Glomerular visceral epithelial cell (primary cell): ENCODE results near the gene TBL2.
"Not testable (repeated sequence)": the region's sequence is repeated elsewhere in the genome, so short reads cannot be mapped to it uniquely, and the experiment has no call there.

ENCODE experiments used
- DNase-seq: peaks from one replicate; pipeline ENCODE4 v3.0.0-alpha.2; 2016; ENCODE audit errors: extremely low spot score

TBL2 gene

DNA sequence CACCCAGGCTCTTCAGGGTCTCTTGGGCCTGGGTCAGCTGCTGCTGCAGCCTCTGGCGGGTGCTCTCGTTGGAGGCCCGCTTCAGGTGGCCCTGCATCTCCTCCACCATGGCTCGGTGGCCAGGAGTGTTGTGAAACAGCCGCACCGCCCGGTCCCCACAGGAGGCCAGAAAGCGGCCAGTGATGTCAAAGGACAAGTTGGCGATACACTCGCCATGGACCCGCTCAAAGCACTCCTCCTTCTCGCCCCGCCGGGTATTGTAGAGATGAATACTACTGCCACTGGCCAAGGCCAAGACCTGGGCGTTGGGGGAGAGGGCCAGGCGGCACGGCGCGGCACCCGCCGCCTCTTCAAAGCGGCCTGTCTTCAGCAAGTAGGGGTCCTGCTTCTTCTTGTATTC is 7.9 kb downstream of the TBL2 start:
- no peak for DNase-seq

DNA sequence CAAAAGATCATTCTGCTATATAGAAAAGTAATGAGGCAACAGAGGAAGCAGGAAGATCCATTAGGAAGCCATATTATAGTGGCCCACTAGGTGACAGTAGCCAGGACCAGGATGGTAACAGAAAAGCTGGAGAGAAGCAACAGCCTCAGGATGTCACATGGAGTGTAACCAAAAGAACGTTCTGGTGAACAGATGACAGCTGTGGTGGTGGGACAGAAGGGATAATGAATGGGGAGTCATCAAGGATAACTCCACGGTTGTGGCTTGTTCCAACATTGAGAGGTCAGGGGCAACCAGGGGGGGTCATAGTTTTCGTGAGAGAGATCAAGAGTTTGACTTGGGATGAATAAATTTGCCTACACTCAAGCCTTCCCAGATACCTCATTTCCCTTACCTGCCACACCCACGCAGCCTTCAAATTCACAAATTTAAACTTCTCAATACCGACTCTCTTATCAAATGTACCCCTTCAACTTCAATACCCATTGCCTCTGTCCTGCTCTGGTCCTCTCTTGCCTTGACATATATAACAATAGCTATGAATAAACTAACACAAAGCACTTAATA is 9.3 kb downstream of the TBL2 start:
- DNase-seq = no peak

DNA sequence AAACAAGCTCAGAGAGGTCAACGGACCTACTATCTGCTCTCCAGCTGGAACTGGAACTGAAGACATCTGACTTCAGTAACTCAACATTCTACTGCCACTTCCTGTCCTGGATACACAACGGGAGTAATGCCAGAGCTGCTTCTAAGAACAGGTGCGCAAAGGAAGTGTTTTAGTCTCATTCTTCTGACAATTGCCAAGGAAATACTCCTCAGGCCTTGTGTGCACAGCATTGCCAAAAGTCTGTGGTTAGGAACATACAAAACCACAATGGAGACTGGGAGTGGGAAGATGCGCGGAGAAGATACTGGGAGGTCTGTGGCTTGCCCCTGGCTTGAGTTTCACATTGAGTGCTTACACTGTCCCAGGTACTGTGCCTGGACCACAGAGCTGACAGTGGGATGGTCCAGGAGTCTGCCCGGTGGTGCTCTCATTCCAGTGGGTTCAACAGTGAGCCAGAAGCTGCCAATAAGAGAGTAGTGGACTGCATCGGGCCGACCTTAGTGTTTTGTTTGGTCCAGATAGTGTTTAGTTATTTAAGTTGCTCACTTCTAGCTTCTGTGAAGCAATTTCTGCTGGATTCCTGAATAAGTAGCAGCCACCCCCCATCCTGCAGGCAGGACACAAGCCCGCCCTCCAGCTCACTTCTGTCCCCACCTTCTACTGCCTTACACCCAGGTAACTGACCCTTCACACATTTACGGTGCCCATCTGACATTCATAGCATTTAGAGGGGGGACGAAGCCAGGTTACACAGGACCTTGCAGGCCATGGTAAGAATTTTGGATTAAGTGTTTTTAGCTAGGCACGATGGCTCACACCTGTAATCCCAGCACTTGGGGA is 10.3 kb downstream of the TBL2 start:
- peak; percentile 38 for DNase-seq

DNA sequence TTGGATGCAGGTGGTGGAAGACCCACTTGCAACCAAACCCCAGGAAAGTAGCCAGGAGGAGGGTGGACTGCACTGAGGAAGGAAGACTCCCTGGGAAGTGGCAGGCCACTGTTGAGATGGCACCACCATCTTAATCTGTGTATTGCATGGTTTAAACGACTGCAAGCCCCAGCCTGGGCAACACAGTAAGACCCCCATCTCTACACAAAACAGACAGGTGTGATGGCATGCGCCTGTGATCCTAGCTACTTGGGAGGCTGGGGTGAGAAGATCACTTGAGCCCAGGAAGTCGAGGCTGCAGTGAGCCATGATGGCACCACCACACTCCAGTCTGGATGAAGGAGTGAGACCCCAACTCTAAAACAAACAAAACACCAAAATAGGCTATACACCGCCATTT is 11.2 kb downstream of the TBL2 start:
- DNase-seq = no peak

DNA sequence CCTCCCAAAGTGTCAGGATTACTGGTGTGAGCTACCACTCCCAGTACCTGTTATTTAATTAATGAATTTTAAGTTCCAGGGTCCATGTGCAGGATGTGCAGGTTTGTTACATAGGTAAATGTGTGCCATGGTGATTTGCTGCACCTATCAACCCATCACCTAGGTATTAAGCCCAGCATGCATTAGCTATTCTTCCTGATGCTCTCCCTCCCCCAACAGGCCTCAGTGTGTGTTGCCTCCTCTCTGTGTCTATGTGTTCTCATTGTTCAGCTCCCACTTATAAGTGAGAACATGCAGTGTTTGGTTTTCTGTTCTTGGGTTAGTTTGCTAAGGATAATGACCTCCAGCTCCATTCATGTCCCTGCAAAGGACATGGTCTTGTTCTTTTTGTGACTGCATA is 11.9 kb downstream of the TBL2 start:
- DNase-seq = not testable (repeated sequence)

DNA sequence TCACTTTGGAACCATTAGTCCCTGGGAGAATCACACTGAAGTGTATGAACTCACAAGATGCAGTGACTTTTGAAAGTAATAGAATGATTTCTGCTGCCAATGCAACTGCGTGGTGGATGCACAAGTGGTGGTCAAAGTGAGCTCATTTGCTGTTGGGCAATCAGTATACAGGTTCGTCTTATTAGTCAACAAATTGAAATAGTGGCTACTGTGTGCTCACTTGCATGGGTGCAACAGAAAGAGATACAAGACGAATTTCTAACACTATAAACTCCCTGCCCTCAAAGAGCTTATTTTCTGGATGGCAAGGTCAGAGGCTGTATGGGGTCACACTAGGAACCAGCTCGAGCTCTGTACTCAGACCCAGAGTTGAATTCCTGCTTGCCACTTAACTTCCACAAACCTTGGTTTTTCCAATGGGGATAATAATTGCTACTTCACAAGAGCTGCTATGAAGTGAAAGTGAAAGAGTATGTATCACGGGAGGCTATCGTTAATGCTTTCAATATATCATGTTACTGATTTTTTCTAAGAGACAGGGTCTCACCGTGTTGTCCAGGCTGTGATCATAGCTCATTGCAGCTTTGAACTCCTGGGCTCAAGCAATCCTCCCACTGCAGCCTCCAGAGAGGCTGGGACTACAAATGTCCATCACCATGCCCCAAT is 12.6 kb downstream of the TBL2 start:
- DNase-seq = no peak

DNA sequence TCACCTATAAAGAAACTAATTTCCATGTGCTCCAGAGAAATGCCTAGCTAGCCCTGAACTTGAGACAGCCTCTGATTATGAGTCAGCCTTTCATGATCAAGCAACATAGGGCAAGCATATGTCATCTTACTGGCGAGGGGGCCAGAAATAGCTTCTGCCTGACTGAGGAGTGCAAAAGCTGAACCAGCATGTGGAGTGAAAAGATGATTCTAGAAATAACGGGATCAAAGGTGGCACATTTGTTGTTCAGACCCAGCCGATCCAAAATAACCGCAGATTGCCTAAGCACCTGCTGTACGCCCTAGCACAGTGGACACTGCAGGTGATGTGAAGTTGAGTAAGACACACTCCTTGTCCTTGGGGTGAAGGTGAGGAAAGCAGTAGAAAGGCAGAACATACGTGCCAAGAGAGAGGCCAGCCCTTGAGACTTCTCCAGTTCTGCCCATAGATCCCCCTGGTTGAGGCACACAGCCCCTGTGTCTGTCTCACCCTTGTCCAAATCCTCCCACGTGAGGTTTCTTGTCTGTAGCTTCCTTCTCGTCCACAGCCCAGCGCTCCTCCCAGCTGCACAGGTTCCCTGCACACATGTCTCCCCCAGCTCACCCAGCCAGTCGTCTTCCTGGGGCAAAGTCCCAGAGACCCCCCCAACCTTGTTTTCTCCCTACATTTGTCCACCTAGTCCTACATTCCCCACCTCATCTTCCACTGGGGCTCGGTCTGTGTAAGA is 18.1 kb downstream of the TBL2 start:
- DNase-seq = peak; percentile 60

DNA sequence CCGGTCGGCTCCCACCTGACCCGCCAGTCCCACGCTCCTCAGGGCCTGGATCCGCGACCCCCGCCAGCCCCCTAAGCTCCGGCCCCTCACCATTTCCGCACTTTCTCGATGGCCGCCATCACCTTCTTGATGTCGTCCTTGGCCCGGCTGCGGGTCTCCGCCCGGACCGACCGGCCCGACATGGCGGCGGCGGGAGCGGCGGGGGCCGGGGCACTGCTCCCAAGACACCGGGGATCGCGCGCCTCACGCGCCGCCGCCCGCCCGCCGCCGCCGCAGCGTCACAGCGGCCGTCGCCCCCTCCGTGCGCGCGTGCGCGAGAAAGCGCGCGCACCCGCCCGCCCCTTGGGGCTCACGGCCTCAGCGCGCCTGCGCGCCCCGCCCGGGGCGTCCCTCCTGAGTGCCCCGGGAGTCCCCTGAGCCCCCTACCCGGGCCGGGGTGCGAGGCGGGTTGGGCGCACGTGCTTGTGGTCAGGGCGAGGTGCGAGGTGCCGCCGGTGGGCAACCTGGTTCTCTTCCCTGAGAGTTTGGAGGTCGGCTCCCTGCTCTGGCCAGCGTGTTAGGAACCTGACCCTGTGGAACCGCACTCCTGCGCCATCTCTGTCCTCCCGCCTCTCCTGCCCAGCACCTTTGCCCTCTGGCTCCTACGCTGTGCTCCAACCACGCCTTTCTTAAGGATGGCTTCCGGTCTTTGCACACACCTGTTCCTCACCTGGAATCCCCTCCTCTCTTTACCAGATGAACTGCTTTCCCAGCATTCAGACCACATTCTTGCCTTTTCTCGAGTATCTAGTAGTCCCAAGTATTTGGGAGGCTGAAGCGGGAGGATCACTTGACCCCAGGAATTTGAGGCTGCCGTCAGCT is 20.8 kb downstream of the TBL2 start, which contains the start of gene BCL7B:
BCL7B (minus strand) TSS at position 294 of the 861 bp plus-strand sequence; CDS start at position 182, 112 bp downstream.
- peak; percentile 76 for DNase-seq

DNA sequence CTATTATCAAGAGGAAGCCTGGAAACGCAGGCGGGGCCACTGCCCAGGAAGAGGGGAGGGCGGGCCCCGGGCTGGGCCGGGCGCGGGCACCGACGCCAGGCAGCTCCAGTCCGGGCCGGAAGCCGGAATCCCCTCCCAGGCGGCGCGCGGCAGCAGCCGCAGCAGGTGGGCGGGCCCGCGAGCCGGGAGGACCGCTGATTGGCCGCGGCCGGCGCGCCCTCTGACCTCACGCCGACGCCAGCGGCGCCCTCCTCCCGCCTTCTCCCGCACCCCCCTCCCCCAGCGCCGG is 21.3 kb downstream of the TBL2 start:
- DNase-seq = peak; percentile 95

DNA sequence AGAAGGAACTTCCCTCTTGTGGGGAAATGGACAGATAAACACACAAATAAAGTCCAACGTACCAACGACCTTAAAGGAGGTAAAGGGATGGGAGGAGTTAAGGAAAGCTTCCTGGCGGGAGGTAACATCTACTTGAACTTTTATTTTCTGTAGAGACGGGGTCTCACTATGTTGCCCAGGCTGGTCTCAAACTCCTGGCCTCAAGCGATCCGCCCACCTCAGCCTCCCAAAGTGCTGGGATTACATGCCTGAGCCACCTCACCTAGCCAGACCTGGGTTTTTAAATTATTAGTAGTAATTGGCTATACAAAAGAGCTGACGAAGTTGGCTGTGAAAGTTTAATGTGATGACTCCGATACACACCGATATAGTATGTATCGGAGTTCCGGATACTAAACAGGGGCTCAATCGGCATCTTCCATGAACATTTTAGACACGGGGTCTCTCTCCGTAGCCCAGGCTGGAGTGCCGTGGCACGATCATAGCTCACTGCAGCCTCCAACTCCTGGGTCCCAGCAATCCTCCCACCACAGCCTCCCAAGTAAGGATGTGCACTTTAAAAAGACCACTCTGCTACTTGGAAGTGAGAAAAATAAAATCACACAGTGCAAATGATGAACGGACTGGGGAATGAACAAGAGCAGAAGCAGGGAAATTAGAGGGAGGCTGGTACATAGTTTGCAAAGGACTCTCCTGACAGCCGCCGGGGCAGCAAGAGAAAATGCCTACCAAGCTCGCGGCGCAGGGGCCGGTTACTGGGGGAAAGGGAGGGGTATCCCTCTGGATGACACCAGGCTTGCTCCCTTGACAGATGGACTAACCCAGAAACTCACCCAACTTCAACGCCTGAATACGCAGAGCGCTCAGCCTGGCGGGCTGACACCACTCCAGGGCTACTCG is 21.9 kb downstream of the TBL2 start:
- DNase-seq = no peak

DNA sequence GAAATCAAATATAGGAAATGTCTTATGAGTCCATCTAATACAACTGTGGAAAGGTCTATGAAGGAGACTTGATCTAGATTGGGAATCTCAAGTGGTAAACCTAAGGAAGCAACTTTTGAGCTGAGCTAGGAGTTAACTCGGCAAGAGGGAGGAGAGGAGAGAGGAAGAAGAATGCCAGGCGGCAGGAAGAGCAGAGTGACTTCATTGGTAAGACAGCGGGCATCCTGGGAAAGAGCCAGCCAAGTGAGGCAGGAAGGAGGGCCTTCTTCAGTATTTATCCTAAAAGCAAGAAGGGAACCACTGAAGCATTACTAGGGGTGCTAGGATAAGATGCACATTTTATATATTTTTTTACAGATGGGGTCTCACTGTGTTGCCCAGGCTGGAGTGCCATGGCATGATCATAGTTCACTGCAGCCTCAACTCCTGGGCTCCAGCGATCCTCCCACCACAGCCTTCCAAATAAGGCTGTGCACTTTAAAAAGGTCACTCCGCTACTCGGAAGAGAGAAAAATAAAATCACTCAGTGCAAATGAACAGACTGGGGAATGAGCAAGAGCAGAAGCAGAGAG is 22.9 kb downstream of the TBL2 start:
- DNase-seq = peak; percentile 46

DNA sequence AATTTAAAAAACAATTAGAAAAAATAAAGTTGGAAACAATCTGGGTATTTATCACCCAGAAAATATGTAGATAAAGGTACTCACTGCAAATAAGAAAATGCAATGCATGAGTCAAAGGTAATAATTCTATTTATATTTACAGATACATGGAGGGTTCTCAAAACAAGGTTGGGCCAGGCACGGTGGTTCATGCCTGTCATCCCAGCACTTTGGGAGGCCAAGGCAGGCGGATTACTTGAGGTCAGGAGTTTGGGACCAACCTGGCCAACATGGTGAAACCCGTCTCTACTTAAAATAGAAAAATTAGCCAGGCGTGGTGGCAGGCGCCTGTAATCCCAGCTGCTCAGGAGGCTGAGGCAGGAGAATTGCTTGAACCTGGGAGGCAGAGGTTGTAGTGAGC is 28.3 kb downstream of the TBL2 start:
- not testable (repeated sequence) for DNase-seq

DNA sequence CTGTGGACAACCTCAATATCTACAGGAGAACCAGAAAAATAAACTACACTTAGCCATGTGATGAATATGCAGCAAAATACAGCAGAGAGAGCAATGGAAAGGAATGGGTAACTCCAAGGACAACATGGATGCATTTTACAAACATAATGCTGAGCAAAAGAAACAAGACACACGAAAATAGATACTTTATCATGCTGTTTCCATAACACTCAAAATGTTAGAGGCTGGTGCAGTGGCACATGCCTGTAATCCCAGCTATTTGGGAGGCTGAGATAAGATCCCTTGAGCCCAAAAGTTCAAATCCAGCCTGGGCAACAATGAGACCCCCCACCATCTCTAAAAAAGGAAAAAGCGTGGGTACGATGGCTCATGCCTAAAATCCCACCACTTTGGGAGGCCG is 29.2 kb downstream of the TBL2 start:
- no peak for DNase-seq

DNA sequence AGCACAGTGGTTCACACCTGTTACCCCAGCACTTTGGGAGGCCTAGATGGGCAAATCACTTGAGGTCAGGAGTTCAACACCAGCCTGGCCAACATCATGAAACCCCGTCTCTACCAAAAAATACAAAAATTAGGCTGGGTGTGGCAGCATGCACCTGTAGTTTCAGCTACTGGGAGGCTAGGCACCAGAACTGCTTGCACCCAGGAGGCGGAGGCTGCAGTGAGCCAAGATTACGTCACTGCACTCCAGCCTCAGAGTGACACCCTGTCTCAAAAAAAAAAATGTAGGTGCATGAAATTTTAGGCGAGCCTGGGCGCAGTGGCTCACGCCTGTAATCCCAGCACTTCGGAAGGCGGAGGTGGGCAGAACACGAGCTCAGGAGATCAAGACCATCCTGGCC is 30.5 kb downstream of the TBL2 start:
- DNase-seq = no peak

DNA sequence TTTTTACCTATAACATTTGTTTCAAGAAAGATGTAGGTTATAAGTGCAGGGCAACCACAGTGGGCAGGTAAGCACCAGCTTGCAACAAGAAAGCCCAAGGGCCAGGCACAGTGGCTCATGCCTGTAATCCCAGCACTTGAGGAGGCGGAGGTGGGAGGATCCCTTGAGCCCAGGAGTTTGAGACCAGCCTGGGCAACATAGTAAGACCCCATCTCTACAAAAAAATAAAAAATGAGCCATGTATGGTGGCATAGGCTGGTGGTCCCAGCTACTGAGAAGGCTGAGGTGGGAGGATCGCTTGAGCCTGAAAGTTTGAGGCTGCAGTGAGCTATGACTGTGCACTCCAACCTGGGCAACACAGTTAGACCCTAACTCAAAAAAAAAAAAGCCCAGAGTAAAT is 33.7 kb downstream of the TBL2 start:
- no peak for DNase-seq

DNA sequence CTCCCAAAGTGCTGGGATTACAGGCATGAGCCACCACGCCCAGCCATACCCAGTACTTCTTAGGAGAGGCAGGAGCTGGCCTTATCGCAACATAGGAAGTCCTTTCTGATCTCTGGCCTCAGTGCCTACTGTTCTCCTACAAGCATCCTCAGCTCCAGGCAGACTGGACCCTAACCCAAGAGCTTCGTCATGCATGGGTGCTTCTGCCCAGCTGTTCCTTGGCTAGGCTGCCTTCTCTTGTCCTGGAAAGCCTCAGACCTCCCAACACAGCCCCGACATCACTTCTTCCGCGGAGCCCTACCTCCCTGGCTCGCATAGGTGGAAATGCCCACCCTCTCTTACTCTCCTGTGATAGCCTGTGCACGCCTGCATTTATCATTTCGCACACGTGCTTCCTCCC is 36.7 kb downstream of the TBL2 start:
- DNase-seq = no peak

DNA sequence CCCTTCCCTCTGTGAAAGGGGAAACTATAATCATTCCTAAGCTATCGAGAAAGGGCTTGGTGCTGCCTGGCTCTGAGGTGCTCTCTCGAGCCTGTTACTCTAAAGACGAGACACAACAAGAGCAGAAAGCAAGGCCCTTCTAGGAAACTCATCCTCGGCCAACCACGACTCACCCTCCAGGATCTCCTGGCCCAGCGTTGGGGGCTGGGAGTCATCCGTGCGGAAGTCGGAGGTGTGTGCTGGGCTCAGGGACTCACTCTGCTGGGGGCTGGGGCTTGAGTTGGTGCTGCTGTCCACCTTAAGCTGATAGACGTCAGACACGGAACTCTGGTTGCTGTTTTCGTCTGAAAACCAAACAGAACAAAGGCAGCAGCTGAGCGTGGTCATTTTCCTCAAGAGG is 38.7 kb downstream of the TBL2 start:
- DNase-seq = peak; percentile 26

DNA sequence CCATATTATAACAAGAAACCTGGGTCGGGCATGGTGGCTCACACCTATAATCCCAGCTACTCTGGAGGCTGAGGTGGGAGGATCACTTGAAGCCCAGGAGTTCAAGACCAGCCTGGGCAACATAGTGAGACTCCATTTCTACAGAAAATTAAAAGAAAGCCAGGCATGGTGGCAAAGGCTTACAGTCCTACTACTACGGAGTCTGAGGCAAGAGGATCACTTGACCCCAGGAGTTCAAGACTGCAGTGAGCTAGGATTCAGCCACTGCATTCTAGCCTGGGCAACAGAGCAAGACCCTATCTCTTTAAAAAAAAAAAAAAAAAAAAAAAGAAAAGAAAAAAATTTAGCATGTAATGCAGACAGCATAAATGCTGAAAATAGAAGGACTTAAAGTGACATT is 39.9 kb downstream of the TBL2 start:
- not testable (repeated sequence) for DNase-seq

DNA sequence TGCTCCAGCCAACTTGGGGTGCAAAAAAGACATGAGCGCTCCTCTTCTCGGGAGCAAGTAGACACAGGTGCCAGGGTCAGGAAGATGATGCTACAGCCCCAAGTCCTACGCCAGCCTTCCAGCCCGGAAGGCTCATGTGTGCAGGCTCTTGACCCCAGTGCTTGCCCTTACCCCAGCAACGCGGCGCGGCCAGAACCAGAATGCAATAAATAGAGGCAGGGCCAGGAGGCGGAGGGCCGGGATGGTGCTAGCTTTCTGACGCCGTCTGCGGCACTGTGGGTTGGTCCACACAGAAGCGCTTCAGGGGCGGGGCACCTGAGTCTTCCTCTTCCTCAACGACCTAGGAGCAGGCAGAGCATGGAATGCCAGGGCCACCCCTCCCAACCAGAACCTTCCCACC is 41.3 kb downstream of the TBL2 start:
- no peak for DNase-seq

DNA sequence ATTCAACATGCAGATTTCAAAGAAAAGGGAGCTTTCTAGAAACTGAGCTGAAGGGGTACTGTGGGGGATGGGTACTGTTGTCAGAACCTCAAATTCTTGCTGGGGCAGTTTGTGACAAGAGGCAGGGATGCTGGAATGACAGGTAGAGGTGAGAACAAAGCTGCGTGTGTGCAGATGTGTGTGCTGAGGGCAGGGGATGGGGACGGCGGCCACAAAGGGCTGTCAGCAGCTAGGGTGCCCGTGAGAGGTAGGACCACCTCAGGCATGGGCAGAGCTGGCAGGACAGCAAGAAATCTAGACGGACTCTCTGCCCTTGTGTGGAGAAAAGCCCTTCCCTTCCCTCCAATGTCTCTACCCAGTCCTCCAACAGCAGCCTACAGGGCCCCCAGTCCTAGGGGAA is 41.9 kb downstream of the TBL2 start:
- DNase-seq = no peak
